Testis (tissue), 3 donors: ENCODE results near the gene KIAA1958. TPM values are rescaled to one million over a fixed set of nuclear protein-coding genes. Genes with fewer than 3 reads are reported as not detected.

ENCODE experiments used
- DNase-seq: peaks from one replicate; pipeline ENCODE4 v3.0.0-alpha.2; 2019
- H3K27ac ChIP-seq, 2 donors: fragments of 200-600 bp; sonication (generic); one replicate each; pipeline ENCODE4 v1.5.1; 2019
- H3K27me3 ChIP-seq: fragments of 200-600 bp; sonication (generic); one replicate; pipeline ENCODE4 v1.5.1; 2019
- H3K36me3 ChIP-seq: fragments of 200-600 bp; sonication (generic); one replicate; pipeline ENCODE4 v1.5.1; 2017; ENCODE audit warnings: low read depth; ENCODE audit errors: missing control alignments
- H3K4me1 ChIP-seq: fragments of 200-600 bp; sonication (generic); one replicate; pipeline ENCODE4 v1.5.1; 2019
- H3K4me3 ChIP-seq, 2 donors: fragments of 200-600 bp; sonication (generic); one replicate each; pipeline ENCODE4 v1.5.1; 2017 to 2019
- H3K9me3 ChIP-seq: fragments of 200-600 bp; sonication (generic); one replicate; pipeline ENCODE4 v1.5.1; 2017
- CTCF ChIP-seq, 3 experiments: fragments of 450-650 bp in 2 of 3; fragments of 200-600 bp in 1 of 3; sonication (generic) in 1 of 3; IDR thresholded peaks; one replicate each; pipeline ENCODE4 v1.5.1; 2016 to 2019; ENCODE audit warnings: antibody characterized with exemption in 3 of 3, mild to moderate bottlenecking in 2 of 3, moderate library complexity in 1 of 3
- POLR2A ChIP-seq: fragments of 450-650 bp; IDR thresholded peaks from one replicate; pipeline ENCODE4 v1.6.1; 2017; ENCODE audit warnings: antibody characterized with exemption, mild to moderate bottlenecking, moderate library complexity
- WGBS, 2 donors: methylation state at CpG; one replicate each; pipeline ENCODE4 v1.1.5; 2018; 5-methylcytosine and 5-hydroxymethylcytosine counted together
- intact Hi-C: fragments of 100-400 bp; cut with DNase I; formaldehyde crosslinking; loops from one replicate; pipeline ENCODE4 v1.15.1; 2023; ENCODE audit warnings: low total_unique reads
- polyA plus RNA-seq: library from polyadenylated mRNA; stranded (reverse); fragments of 350-450 nt; fragmentation: Illumina TruSeq; extraction: RNeasy Lipid Tissue Mini Kit (QIAGEN cat#74804); gene quantifications from one replicate; pipeline ENCODE4 v1.2.3, GENCODE V29; 2014; ENCODE audit warnings: low read depth, low replicate concordance; ENCODE audit not compliant: insufficient read depth
- total RNA-seq, 2 donors: library from RNA; depleted of rRNA; stranded (reverse); fragments of >200 nt; gene quantifications; one replicate each; pipeline ENCODE4 v1.2.3, GENCODE V29; 2016

KIAA1958 gene
- total and polyA plus RNA-seq, 3 donors from 2014 or later = 14.5 to 74.8 (median 66.5) TPM

GRCh38 chr9:112558476-112558875 is 71.8 kb downstream of the KIAA1958 start:
- peaks cover 21% of the 10 kb centered on the region for H3K4me1 ChIP-seq
- intact Hi-C loops = no loop called here
- WGBS, 2 donors = 69 to 90% methylated on average over 1 of the region's 1 CpG
- DNase-seq = no peak
- H3K4me3 ChIP-seq = no peak overlapping the region
- TF ChIP-seq POLR2A = no peak
- TF ChIP-seq CTCF (IDR thresholded peaks at IDR 0.05) = no peak
- H3K9me3 ChIP-seq = no peaks in the 10 kb centered on the region
- peak overlapping the region in 1 of 2 donors; percentile 7 for H3K27ac ChIP-seq
- no peaks in the 10 kb centered on the region for H3K36me3 ChIP-seq
- H3K27me3 ChIP-seq = no peaks in the 10 kb centered on the region

- DNase-seq = no peak
- H3K27me3 ChIP-seq = no peaks in the 10 kb centered on the region
- H3K27ac ChIP-seq = peak overlapping the region in 1 of 2 donors; percentile 25
- H3K4me3 ChIP-seq = no peak overlapping the region
- intact Hi-C loops = no loop called here
- H3K9me3 ChIP-seq = no peaks in the 10 kb centered on the region
- no peak for TF ChIP-seq CTCF (IDR thresholded peaks at IDR 0.05)
- TF ChIP-seq POLR2A = no peak
- WGBS, 2 donors = 62 to 68% methylated on average over 2 of the region's 2 CpGs
- H3K4me1 ChIP-seq = peaks cover 20% of the 10 kb centered on the region
- no peaks in the 10 kb centered on the region for H3K36me3 ChIP-seq
Observed at GRCh38 chr9:112558978-112559377, 72.4 kb downstream of the KIAA1958 start.

GRCh38 chr9:112559629-112560413 is 73.2 kb downstream of the KIAA1958 start:
- H3K4me1 ChIP-seq = peaks cover 20% of the 10 kb centered on the region
- H3K36me3 ChIP-seq = no peaks in the 10 kb centered on the region
- intact Hi-C loops = no loop called here
- no peak for DNase-seq
- TF ChIP-seq CTCF (IDR thresholded peaks at IDR 0.05) (no peak), POLR2A (no peak)
- no peak overlapping the region for H3K27ac ChIP-seq
- no peak overlapping the region for H3K4me3 ChIP-seq
- 74 to 79% methylated on average over 5 of the region's 5 CpGs for WGBS, 2 donors
- H3K27me3 ChIP-seq = no peaks in the 10 kb centered on the region
- no peaks in the 10 kb centered on the region for H3K9me3 ChIP-seq

GRCh38 chr9:112562235-112562958 is 75.8 kb downstream of the KIAA1958 start:
- Histone ChIP-seq H3K4me3 (no peak overlapping the region), H3K4me1 (peaks cover 14% of the 10 kb centered on the region), H3K27me3 (no peaks in the 10 kb centered on the region), H3K9me3 (no peaks in the 10 kb centered on the region), H3K27ac (peak overlapping the region in 1 of 2 donors; percentile 38), H3K36me3 (no peaks in the 10 kb centered on the region)
- DNase-seq = no peak
- 63 to 67% methylated on average over 4 of the region's 4 CpGs for WGBS, 2 donors
- intact Hi-C loops = no loop called here
- no peak for TF ChIP-seq POLR2A
- TF ChIP-seq CTCF (IDR thresholded peaks at IDR 0.05) = no peak
